ENCODE data around the gene VPS8. TPM values are rescaled to one million over a fixed set of nuclear protein-coding genes. Genes with fewer than 3 reads are reported as not detected.

VPS8 gene
- total and polyA plus RNA-seq, 4 donors: 4.2 to 34.9 (median 22.9) TPM

DNA sequence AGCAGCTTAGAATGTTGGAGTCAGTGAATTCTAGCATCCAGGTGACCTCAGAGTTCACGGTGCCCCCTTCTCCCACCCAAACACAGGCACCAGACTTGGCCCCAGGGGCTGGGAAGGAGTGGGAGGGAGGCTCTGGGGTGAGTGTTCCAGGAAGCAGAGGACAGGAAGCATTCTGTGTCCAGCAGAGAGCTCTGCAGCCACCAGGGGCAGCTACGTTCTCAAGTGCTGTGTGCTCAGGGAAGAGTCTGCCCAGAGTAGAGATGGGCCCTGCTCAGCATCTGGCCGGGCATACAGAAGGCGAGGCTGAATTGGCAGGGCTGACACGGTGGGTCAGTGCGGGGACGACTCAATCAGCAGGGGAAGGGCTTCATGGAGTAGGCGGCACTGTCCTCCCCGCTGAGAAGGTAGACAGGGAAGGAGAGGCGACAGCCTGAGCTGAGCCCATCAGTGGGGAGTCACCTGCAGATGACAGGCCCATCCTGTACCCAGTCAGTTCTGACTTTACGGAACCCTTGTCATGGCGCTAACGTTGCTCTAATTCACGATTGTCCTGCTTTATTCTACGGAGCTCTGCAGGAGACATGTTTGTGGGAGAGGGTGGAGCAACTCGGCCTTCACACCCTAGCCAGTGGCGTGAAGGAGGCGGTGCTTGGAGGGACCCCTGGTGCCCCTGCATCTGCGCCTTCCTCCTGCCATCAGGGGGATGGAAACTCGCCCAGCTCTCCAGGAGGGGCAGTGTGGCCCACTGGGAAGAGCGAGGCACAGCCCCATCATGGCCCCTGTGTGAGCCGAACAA is 258.7 kb downstream of the VPS8 start:
- H3K36me3 ChIP-seq (ENCODE audit: control insufficient read depth in 4 of 4, insufficient read depth in 3 of 4, low read depth in 1 of 4, low read length in 3 of 4): no peaks in the 10 kb centered on the region
- H3K4me3 ChIP-seq (ENCODE audit: low read depth in 1 of 3, low read length in 3 of 3): no peak overlapping the region
- DNase-seq (ENCODE audit: low spot score): no peak
- H3K4me1 ChIP-seq (ENCODE audit: control insufficient read depth in 4 of 4, insufficient read depth in 4 of 4, low read length in 3 of 4): no peaks in the 10 kb centered on the region
- no peak overlapping the region for H3K9ac ChIP-seq (ENCODE audit: low read depth in 1 of 2, low read length in 2 of 2)
- no peaks in the 10 kb centered on the region for H3K27me3 ChIP-seq (ENCODE audit: control insufficient read depth in 4 of 4, insufficient read depth in 4 of 4, low read length in 3 of 4)
- H3K9me3 ChIP-seq (ENCODE audit: control insufficient read depth in 4 of 4, low read length in 3 of 4): no peaks in the 10 kb centered on the region
- no peak overlapping the region for H3K27ac ChIP-seq (ENCODE audit: low read depth in 1 of 2, low read length in 2 of 2)
- WGBS: 77% methylated on average over 22 of the region's 22 CpGs
- TF ChIP-seq FOXA1 (IDR thresholded peaks at IDR 0.05) (no peak), SP1 (IDR thresholded peaks at IDR 0.05) (no peak), RAD21 (IDR thresholded peaks at IDR 0.05) (peak; percentile 33 to 65)
- TF ChIP-seq, protein P1, sequence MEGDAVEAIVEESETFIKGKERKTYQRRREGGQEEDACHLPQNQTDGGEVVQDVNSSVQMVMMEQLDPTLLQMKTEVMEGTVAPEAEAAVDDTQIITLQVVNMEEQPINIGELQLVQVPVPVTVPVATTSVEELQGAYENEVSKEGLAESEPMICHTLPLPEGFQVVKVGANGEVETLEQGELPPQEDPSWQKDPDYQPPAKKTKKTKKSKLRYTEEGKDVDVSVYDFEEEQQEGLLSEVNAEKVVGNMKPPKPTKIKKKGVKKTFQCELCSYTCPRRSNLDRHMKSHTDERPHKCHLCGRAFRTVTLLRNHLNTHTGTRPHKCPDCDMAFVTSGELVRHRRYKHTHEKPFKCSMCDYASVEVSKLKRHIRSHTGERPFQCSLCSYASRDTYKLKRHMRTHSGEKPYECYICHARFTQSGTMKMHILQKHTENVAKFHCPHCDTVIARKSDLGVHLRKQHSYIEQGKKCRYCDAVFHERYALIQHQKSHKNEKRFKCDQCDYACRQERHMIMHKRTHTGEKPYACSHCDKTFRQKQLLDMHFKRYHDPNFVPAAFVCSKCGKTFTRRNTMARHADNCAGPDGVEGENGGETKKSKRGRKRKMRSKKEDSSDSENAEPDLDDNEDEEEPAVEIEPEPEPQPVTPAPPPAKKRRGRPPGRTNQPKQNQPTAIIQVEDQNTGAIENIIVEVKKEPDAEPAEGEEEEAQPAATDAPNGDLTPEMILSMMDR (IDR thresholded peaks at IDR 0.05; ENCODE audit: low read depth, low read length, missing input control): peak; percentile 17

DNA sequence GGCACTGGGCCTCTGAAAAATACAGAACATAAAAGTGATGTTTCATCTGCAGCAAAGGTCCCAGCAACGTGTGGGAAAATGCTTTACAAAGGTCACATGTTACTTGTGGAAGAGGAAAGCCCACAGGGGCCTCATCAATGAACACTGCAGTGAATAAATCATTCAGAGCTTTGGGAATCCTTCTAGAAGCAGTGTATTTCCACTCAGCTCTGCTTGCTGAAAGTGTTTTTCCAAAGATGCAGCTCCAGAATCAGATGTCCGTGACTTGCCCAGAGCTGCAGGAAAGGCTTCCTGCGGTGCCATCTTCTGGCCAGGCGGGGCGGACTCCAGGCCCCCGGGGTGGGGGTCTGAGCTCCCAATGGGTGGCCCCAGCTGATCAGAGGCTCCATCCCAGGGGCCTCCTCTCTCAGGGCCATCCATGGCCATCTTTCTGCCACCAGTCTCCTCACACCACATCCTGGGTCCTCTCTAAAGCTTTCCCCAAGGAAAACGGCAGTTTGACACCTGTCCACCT is 259.4 kb downstream of the VPS8 start:
- DNase-seq (ENCODE audit: low spot score): no peak
- H3K9me3 ChIP-seq (ENCODE audit: control insufficient read depth in 4 of 4, low read length in 3 of 4): no peaks in the 10 kb centered on the region
- TF ChIP-seq GABPA (IDR thresholded peaks at IDR 0.05 in 1 of 2, conservative IDR thresholded peaks at IDR 0.05 in 1 of 2) (no peak), HNF4G (IDR thresholded peaks at IDR 0.05) (no peak), HNF4A (conservative IDR thresholded peaks at IDR 0.05) (no peak), FOXA1 (IDR thresholded peaks at IDR 0.05) (no peak), EGR1 (IDR thresholded peaks at IDR 0.05; ENCODE audit: low read depth in 2 of 2) (no peak), TAF1 (conservative IDR thresholded peaks at IDR 0.05) (no peak), RAD21 (IDR thresholded peaks at IDR 0.05) (no peak)
- TF ChIP-seq, protein P2, sequence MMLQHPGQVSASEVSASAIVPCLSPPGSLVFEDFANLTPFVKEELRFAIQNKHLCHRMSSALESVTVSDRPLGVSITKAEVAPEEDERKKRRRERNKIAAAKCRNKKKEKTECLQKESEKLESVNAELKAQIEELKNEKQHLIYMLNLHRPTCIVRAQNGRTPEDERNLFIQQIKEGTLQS (IDR thresholded peaks at IDR 0.05): no peak
- TF ChIP-seq, protein P3, sequence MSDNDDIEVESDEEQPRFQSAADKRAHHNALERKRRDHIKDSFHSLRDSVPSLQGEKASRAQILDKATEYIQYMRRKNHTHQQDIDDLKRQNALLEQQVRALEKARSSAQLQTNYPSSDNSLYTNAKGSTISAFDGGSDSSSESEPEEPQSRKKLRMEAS (IDR thresholded peaks at IDR 0.05): no peak
- TF ChIP-seq, protein P4, sequence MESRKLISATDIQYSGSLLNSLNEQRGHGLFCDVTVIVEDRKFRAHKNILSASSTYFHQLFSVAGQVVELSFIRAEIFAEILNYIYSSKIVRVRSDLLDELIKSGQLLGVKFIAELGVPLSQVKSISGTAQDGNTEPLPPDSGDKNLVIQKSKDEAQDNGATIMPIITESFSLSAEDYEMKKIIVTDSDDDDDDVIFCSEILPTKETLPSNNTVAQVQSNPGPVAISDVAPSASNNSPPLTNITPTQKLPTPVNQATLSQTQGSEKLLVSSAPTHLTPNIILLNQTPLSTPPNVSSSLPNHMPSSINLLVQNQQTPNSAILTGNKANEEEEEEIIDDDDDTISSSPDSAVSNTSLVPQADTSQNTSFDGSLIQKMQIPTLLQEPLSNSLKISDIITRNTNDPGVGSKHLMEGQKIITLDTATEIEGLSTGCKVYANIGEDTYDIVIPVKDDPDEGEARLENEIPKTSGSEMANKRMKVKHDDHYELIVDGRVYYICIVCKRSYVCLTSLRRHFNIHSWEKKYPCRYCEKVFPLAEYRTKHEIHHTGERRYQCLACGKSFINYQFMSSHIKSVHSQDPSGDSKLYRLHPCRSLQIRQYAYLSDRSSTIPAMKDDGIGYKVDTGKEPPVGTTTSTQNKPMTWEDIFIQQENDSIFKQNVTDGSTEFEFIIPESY (IDR thresholded peaks at IDR 0.05): no peak
- WGBS: 66% methylated on average over 7 of the region's 7 CpGs
- no peak overlapping the region for H3K9ac ChIP-seq (ENCODE audit: low read depth in 1 of 2, low read length in 2 of 2)
- no peak overlapping the region for H3K27ac ChIP-seq (ENCODE audit: low read depth in 1 of 2, low read length in 2 of 2)
- no peaks in the 10 kb centered on the region for H3K36me3 ChIP-seq (ENCODE audit: control insufficient read depth in 4 of 4, insufficient read depth in 3 of 4, low read depth in 1 of 4, low read length in 3 of 4)
- no peak overlapping the region for H3K4me3 ChIP-seq (ENCODE audit: low read depth in 1 of 3, low read length in 3 of 3)
- H3K4me1 ChIP-seq (ENCODE audit: control insufficient read depth in 4 of 4, insufficient read depth in 4 of 4, low read length in 3 of 4): no peaks in the 10 kb centered on the region
- H3K27me3 ChIP-seq (ENCODE audit: control insufficient read depth in 4 of 4, insufficient read depth in 4 of 4, low read length in 3 of 4): no peaks in the 10 kb centered on the region

DNA sequence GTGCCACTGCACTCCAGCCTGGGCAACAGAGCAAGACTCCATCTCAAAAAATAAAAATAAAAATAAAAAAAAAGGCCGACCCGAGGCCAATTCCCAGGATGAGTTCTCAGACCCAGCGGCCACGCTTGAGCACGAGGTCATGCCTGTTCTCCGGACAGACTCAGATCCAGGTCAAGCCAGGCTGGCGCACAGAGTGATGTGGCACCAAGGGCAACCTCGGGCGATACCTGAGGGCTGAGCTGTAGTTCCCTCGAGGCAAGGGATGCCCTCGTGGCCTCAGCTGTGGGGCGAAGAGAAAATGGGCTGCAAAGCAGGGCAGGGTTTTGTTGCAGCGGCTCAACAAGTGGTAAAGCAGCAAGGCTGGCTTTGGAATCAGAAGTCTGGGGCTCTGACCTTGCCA is 263.6 kb downstream of the VPS8 start:
- Histone ChIP-seq H3K27ac (ENCODE audit: low read depth in 1 of 2, low read length in 2 of 2) (no peak overlapping the region), H3K9ac (ENCODE audit: low read depth in 1 of 2, low read length in 2 of 2) (no peak overlapping the region), H3K9me3 (ENCODE audit: control insufficient read depth in 4 of 4, low read length in 3 of 4) (no peaks in the 10 kb centered on the region), H3K36me3 (ENCODE audit: control insufficient read depth in 4 of 4, insufficient read depth in 3 of 4, low read depth in 1 of 4, low read length in 3 of 4) (no peaks in the 10 kb centered on the region), H3K27me3 (ENCODE audit: control insufficient read depth in 4 of 4, insufficient read depth in 4 of 4, low read length in 3 of 4) (no peaks in the 10 kb centered on the region), H3K4me1 (ENCODE audit: control insufficient read depth in 4 of 4, insufficient read depth in 4 of 4, low read length in 3 of 4) (no peaks in the 10 kb centered on the region), H3K4me3 (ENCODE audit: low read depth in 1 of 3, low read length in 3 of 3) (no peak overlapping the region)
- TF ChIP-seq YY1 (IDR thresholded peaks at IDR 0.05): no peak
- no peak for TF ChIP-seq HNF4G (IDR thresholded peaks at IDR 0.05)
- TF ChIP-seq, protein P1 (IDR thresholded peaks at IDR 0.05; ENCODE audit: low read depth, low read length, missing input control): no peak
- TF ChIP-seq TAF1 (conservative IDR thresholded peaks at IDR 0.05): no peak
- TF ChIP-seq, protein P4 (IDR thresholded peaks at IDR 0.05): no peak
- no peak for TF ChIP-seq RAD21 (IDR thresholded peaks at IDR 0.05)
- TF ChIP-seq RXRA (IDR thresholded peaks at IDR 0.05): no peak
- no peak for DNase-seq (ENCODE audit: low spot score)
- WGBS: 92% methylated on average over 13 of the region's 13 CpGs

Measured in liver (tissue), 9 donors.